ENCODE data around the gene NAB1.

GRCh38 chr2:190720691-190721090, 71.8 kb downstream of the NAB1 start:
- TF ChIP-seq, protein P1, sequence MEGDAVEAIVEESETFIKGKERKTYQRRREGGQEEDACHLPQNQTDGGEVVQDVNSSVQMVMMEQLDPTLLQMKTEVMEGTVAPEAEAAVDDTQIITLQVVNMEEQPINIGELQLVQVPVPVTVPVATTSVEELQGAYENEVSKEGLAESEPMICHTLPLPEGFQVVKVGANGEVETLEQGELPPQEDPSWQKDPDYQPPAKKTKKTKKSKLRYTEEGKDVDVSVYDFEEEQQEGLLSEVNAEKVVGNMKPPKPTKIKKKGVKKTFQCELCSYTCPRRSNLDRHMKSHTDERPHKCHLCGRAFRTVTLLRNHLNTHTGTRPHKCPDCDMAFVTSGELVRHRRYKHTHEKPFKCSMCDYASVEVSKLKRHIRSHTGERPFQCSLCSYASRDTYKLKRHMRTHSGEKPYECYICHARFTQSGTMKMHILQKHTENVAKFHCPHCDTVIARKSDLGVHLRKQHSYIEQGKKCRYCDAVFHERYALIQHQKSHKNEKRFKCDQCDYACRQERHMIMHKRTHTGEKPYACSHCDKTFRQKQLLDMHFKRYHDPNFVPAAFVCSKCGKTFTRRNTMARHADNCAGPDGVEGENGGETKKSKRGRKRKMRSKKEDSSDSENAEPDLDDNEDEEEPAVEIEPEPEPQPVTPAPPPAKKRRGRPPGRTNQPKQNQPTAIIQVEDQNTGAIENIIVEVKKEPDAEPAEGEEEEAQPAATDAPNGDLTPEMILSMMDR (IDR thresholded peaks at IDR 0.05; ENCODE audit: insufficient read depth, low read length), result no peak
- no peak for TF ChIP-seq POLR2AphosphoS5 (IDR thresholded peaks at IDR 0.05; ENCODE audit: low read depth)
- TF ChIP-seq GABPA (IDR thresholded peaks at IDR 0.05; ENCODE audit: low read depth), result no peak
- TF ChIP-seq SPI1 (IDR thresholded peaks at IDR 0.05; ENCODE audit: borderline replicate concordance, low read depth), result no peak
- TF ChIP-seq REST (IDR thresholded peaks at IDR 0.05; ENCODE audit: insufficient replicate concordance, low read depth), result no peak

All from HL-60 (cell line).